Ovary (tissue), 3 donors: ENCODE data around the gene LHX4.

Source experiments
- EP300 ChIP-seq: sonication (generic); formaldehyde crosslinking; IDR thresholded peaks from one replicate; pipeline ENCODE4 v1.6.1; 2017; ENCODE audit warnings: antibody characterized with exemption
- POLR2A ChIP-seq: fragments of 450-650 bp; IDR thresholded peaks from one replicate; pipeline ENCODE4 v1.6.1; 2017; ENCODE audit warnings: antibody characterized with exemption, mild to moderate bottlenecking, moderate library complexity
- TF ChIP-seq, protein P1 (sequence below), 3 donors: fragments of 450-650 bp in 2 of 3; fragments of 200-600 bp in 1 of 3; IDR thresholded peaks; one replicate each; pipeline versions ENCODE4 v1.5.1 to v1.8.0; 2016 to 2022; ENCODE audit warnings: antibody characterized with exemption in 3 of 3, mild to moderate bottlenecking in 1 of 3
- donor health status: DM: no; HTN: no; CAD: no.

DNA sequence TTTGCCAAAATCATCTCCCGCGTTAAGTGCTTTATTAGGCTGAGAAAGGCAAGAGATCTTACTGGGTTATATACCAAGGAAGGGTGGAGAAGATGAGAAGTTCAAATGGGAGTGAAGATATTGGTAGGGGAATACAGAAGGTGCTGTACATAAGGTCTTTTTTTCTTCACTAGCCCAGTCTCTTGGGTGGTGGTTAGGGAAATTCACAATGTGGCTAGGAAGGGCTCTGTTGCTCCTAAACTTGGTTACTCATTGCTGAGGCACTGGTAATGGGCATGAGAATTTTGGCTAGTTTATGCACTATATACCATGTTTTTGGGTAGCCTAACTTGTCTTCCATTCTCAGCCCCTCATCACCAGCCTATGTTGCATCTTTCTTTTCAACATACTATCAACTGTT, 50.6 kb downstream of the LHX4 start:
- TF ChIP-seq, protein P1, sequence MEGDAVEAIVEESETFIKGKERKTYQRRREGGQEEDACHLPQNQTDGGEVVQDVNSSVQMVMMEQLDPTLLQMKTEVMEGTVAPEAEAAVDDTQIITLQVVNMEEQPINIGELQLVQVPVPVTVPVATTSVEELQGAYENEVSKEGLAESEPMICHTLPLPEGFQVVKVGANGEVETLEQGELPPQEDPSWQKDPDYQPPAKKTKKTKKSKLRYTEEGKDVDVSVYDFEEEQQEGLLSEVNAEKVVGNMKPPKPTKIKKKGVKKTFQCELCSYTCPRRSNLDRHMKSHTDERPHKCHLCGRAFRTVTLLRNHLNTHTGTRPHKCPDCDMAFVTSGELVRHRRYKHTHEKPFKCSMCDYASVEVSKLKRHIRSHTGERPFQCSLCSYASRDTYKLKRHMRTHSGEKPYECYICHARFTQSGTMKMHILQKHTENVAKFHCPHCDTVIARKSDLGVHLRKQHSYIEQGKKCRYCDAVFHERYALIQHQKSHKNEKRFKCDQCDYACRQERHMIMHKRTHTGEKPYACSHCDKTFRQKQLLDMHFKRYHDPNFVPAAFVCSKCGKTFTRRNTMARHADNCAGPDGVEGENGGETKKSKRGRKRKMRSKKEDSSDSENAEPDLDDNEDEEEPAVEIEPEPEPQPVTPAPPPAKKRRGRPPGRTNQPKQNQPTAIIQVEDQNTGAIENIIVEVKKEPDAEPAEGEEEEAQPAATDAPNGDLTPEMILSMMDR (IDR thresholded peaks at IDR 0.05) = no peak
- no peak for TF ChIP-seq EP300
- no peak for TF ChIP-seq POLR2A
